ENCODE measurements around the gene ABHD16B.
A peak's percentile ranks its signal among the peaks of the same experiment; 100 is the strongest.
"Not testable (repeated sequence)": the region's sequence is repeated elsewhere in the genome, so short reads cannot be mapped to it uniquely, and the experiment has no call there.

ABHD16B gene

DNA sequence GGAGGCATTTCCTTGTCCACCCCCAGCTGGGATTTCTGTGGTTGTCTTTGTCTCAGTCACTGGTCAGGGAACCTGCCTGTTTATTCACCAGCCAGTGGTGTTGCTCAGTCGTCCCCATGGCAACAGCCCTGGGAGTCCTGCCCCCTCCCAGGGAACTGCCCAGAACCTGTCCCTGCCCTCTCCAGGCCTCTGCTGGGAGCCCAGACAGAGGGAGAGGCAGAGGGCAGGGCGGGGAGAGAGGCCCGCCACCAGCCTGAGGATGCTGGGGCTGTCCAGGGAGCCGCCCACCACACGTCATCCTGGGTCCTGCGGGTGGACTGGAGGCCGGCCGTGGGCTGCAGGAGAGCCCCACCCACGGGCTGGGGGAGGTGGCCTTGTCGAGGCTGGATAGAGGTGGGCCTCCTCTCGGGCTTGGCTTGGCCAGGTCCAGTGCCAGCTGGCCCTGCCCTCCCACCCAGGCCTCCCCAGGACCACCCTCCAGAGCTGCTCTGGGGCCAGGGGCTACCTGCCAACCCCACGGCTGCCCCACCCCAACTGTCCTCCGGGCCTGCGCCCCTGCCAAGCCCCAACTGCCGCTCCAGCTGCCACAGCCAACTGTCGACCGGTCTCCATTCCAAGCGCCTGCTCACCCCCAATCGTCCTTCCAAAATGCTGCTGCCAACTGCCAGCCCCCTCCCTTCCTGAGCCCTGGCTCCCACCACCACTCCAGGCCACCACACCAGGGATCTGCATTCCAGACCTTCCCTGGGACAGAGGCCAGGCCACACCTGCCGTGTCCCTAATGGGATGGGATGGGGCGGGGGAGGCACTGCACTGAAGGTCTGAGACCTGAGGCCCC, 26.1 kb upstream of the ABHD16B start:
- DNase-seq = no peak

DNA sequence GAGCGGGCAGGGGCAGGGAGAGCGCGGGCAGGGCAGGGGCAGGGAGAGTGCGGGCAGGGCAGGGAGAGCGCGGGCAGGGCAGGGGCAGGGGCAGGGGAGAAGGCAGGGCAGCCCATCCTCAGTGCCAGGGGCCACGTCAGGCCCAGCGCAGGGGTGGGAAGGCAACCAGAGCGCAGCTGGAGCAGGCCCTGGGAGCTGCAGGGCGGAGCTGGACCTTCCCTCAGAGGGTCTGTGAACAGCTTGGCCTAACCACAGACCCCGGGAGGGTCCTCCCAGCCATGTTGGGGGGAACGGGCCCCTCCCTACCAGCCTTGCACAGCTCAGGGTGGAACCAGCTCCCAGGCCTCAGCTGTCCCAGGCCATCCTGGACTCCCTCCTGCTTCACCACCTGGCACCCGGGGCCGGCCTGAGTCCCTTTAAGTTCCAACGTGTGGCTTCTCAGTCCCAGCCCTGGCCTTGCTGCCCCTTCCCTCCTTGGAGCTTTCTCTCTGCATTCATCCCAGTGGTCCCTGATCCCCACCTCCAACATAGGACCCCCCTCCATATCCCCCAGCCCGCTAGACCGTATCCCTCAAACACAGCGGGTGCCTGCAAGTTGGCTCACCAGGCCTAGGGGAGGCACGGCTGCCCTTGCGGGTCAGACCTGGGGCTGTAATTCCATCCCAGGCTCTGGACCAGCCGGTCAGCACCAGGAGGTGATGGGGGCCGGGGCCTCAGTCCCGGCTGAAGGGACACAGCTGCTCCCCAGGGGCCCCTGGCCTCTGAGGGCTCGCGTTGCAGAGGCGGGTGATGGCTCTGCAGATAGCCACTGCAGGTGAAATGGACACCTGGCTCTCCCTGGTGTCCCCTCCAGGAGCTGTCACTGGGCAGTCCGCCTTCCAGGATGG, 24.6 kb upstream of the ABHD16B start:
- no peak for DNase-seq

DNA sequence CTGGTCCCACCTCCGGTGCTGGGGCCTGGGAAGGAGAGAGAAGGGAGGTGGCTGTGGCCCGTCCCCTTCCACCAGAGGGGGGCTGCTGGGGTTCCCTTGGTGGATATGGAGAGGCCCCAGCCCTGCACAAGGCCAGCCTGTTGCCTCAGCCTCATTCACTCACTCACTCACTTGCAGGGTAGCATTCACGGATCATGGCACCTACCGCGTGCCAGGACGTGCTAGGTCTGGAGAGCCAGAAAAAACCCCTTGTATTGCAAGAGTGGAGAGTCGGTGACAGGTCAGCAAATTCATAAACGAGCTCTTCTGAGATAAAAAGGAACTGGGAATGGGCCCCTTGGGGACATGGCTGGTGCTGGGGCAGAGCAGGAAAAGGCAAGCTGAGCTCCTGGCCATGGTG, 23.8 kb upstream of the ABHD16B start:
- DNase-seq = no peak

DNA sequence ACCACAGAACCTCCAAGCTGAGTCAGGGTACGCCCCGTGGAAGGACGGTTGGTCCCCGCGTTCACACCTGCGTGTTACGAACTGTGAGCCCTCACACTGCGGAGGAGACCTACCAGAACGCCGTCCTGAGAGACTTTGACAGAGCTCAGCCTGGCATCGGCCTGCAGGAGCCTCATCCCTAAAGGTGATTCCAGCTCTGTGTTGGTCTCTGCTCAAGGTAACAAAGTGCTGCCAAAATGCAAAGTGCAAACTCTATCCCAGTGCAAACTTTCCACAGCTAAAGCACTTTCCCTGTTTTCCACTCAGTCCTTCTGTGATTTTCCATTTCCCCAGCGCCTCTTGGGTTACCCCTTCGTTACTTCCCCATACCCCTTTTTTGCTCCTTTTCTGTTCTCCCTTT, 21.7 kb upstream of the ABHD16B start:
- no peak for DNase-seq

DNA sequence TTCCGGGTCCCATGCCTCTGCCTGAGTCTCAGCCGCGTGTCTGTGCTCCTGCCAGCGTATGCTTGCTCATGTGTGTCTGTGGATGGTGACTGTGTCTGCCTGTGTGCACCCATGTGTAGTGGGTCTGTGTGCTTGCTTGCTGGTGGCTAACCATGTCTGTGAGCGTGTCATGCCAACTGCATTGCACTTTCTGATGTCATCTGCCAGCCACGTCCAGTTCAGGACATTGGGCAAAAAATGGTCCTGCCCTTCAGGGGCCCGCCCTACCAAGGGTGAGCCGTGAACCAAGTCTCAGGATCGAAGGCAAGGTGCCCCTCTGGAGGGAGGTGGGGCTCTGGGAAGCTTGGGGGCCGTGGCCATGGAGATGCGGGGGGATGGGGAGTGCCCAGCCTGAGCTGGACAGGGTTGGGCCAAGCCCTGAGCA, 20.9 kb upstream of the ABHD16B start:
- no peak for DNase-seq

DNA sequence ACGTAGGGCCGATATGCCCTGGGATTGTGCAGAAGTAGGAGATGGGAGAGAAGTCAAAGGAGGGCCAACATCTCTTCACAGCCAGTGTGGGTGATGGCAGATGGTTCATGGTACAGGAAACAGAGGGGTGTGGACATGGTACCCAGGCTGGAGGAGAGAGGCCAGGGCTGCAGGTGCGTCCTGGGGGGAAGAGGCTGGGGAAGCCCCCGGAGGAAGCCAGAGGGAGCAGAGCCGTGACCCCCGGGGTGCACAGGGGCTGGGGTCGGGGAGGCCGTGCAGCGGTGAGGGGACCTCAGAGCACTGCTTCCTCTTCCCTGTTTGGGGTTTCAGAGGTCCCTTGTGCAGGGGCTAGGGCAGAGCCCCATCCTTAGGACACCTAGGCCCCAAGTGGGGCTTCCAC, 19.0 kb upstream of the ABHD16B start:
- no peak for DNase-seq

DNA sequence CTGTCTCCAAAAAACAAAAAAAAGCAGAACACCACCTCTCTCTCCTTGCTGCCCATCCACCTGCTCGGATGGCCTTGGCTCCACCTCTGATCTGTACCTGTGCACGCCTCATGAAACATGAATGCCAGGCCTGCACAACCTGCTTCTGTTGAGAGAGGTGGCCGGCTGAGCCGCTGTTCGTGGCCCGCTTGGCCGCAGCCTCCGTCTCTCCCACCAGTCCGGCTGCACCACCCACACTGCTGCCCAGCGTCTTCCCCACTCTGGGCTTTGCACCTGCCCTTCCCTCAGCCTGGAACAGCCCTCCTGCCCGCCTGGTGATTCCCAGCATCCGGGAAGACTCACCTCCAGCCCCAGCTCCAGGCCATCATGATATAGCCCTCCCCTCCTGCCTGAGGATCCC, 18.1 kb upstream of the ABHD16B start:
- no peak for DNase-seq

DNA sequence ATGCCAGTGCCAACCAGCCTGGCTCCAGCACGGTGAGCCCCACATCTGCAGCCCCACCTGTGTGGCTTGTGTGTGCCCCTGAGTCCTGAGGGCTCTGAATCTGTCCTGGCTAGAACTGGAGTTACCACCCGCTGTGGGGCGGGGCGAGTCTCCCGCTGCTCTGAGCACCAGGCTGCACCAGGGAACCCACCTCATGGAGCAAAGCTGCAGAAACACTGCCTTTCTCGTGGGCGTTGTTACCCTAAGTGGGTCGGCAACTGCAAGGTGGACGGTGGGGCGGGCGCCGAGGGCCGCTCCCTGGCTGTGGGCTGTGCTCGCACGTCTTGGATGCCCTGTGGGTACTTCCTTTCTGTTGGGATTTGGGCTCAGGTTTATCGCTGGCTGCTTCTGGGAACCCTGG, 17.5 kb upstream of the ABHD16B start:
- DNase-seq = no peak

DNA sequence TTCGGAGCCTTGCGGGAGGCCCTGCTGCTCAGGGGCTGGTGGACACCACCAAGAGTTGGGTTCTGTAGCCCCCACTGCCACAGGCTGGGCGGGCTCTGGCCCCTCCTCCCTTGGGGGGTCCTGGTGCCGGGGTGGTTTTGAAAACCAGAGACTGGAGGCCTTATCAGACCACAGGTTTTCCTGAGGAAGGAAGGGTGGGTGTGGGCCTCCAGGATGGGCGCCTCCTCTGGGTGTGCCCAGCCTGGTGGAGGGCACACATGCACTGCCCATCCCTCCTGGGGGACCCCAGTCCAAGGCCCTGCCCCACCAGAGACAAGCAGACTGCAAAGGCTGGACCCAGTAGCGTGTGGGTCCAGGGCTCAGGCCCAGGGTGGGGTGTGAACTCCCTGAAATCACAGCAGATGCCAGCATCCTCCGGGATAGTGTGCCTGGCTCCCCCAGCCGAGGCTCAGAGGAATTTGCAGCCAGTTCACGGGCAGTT, 16.7 kb upstream of the ABHD16B start:
- no peak for DNase-seq

DNA sequence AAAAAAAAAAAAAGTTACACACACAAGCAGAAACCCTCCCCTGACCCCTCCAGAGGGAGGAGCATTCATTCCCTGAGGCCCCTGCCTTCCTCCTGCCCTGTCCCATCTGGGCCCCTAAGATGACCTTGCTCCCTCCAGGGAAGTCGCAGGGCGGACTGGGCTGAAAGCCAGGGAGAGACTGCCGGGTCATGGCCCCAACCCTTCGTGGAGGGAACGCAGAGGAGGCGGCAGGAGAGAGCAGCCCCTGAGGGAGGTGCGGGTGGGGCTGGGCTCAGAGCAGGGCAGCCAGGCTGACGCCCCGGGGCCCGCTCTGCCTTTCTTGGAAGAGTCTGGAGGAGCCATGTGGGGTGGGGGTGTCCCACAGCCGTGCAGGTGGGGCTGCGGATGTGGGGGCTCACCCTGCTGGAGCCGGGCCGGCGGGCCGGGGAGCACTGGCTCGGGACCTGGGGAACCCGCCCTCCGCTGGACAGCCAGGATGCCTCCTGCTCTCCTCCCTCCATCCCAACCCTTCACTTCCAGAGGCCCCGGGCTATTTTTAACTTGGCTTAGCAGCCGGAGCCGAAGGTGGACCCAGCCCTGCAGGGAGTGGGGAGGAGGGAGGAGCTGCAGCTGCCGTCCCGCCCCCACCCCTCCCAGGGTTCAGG, 15.0 kb upstream of the ABHD16B start:
- no peak for DNase-seq

DNA sequence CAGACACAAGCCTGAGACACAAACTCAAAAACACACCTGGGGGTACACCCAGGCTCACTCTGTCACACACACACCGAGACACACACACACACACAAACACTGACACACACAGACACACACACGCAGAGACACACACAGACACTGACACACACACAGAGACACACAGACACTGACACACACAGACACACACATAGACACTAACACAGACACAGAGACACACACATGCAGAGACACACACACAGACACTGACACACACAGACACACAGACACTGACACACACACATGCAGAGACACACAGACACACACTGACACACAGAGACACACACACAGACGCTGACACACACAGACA, 14.4 kb upstream of the ABHD16B start:
- DNase-seq = no peak

DNA sequence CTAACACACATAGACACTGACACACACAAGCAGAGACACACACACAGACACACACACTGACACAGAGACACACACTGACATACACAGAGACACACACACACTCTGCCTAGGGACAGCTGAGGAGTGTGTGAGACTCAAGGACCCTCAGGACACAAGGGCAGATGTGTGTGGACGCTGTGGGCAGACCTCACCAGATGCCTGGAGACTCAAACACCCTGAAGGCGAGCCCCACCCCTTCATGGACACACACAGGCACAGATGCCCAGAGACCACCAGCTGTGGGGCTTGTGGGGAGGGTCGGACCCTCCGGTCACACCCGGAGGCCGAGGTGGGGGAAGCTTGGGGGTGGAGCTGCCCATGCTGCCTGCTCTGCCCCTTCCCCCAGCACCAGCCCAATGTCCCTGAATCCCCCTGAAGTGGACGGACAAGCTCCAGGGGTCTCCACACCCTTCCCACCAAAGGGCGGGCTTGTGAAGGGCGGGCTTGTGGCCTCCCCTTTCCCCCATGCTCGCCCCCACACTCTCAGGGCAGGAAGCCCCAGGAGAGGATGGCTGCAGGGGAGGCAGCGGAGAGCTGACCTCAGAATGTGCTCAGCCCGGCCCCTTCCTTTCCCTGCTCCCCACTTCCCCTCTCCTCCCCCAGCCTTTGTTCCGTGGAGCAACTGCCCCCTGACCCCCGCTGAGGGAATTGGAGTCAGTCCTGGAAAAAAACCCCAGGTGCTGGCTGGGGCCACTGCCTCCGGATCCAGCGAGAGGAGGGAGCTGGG, 13.9 kb upstream of the ABHD16B start:
- no peak for DNase-seq

DNA sequence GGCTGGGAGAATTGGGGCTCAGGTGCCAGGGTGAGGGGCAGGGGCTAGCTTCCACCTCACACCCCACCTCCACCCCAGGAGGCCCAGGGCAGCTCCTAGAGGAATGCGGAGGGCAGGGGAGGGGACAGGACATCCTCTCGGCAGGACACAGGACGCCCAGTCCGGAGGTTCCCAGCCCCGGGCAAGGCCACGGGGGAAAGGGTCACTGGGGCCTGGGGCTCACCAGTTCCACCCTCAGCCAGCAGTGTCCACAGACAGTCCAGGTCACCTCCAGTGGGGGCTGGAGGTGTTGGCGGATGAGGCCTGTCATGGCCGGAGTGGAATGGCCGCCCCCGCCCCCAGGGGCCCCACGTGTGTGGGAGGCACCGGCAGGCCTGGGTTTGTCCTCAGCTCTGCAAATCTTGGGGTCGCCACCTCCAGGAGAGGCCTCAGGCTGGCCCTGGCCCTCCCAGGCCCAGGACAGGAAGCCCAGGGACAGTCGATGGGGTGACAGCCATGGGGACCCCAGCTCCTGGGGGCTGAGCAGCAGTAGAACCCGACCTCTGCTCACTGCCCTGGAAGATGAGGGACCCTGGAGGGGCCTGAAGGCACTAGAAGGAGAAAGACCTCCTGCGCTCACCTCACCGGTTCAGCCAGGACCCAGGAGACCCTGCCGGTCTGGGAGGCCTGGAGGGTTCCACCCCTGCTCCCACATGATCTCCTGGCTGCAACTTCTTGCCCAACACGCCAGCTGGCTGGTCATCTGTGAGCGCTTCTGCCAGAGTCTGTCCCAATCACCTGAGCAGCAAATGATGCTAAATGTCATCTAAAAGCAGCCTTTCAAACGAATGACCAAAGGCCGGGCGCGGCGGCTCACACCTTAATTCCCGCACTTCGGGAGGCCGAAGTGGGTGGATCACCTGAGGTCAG, 13.0 kb upstream of the ABHD16B start:
- no peak for DNase-seq

DNA sequence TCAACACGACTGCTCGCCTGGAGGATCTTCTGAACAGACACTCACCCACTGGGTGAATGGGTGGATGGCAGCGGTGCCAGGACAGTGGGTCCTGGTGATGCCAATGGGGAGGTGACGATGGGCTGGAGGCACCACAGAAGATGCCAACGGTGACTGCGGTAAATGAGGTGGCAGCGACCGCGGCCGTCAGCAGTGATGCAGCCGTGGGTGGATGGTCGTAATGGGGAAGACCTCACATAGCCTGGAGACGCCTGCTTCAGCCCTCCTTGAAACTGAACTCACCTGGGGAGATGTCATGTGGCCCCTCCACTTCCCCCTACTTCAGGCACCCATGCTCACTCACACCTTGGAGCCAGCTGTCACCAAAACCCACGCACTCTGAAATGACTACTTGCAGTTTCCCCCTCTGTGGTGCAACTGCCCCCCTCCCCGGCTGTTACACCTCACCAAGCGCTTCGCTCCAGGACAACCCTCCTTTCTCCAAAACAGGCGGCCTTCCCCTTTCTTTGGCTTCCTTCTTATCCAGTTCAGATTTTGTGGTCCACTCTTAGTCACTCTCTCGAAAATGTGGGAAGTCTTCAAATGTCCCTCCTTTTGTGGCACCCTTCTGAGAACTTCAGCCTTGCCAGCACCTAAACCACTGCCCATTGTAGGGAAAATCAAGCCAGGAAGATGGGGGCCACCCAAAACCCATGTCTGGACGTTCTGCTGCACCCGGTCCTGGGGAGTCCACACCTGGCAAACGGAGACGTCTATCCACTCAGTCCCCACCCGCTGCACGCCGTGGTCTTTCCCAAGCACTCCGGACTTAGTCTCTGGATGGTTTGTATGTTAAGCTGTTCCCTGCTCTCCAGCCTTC, 10.4 kb upstream of the ABHD16B start:
- peak; percentile 67 to 75 for DNase-seq

DNA sequence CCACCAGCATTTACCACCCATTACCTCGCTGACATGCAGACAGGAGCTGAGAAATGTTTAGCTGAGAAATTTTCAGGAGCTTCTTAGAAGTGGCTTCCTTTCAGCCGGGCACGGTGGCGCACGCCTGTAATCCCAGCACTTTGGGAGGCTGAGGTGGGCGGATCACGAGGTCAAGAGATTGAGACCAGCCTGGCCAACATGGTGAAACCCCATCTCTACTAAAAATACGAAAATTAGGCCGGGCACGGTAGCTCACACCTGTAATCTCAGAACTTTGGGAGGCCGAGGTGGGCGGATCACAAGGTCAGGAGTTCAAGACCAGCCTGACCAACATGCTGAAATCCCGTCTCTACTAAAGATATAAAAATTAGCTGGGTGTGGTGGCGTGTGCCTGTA, 9.8 kb upstream of the ABHD16B start:
- not testable (repeated sequence) for DNase-seq

DNA sequence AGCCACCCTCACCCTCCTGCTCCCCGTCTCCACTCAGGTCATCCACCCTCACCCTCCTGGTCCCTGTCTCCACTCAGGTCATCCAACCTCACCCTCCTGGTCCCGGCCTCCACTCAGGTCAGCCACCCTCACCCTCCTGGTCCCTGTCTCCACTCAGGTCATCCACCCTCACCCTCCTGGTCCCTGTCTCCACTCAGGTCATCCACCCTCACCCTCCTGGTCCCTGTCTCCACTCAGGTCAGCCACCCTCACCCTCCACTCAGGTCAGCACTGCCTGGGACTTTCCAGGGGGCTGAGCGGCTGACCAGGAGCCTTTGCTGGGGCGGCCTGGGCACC, 7.6 kb upstream of the ABHD16B start:
- not testable (repeated sequence) for DNase-seq

DNA sequence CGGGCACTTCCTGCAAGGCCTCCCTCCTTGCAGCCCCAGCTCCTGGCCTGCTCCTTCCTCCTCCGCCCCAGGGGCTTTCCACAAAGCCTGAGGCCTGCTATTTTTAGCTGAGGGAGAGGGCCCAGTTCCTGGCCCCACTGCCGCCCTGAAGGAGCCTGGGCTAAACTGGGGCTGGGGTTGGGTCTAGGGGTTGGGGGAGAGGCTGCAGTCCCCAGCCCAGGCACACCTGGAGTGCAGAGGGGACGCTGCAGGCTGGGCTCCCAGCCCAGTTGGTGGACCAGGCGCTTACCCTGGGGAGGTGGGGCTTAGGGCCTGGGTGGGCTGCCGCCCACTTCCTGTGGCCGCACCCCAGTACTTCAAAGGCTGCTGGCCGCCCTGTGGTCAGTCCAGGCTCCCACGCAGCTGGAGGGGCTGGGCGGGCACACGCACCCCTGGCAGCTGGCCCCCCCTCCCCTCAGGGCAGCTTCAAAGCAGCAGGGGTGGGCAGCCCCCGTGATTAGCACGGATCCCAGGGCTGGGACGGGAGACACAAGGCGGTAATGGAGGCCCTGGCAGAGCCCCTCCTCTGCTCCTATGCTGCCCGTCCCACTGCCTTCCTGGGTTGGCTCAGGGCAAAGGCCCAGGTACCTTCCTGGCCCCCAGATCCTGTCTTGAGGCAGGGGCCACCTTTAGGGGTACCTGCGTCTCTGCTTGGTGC, 7.1 kb upstream of the ABHD16B start:
- no peak for DNase-seq

DNA sequence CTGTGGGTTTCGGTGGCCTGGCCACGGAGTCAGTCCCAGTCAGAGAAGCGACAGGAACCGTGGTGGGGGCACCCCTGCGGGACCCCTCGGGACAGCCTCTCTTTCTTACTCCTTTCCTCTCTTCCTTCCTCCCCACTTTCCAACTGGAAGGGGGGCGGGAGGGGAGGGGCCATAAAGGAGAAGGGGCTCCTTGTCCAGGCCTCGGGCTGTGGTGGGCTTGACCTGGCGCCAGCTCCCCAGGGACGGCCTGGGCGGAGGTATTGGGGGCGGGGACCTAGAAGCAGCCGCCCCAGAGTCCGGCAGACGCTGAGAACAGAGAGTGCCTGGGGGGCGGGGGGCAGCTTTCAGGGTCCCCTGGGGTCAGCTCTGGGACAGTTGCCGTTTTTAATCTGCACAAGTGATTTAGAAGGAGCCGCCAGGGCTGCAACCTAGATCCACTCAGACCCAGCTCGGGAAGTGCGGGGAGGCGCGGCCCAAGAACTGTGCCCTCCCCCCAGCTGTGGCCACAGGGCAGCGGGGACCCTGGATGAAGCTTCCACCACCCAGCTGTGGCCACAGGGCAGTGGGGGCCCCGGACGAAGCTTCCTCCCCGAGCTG, 6.4 kb upstream of the ABHD16B start:
- DNase-seq = no peak

DNA sequence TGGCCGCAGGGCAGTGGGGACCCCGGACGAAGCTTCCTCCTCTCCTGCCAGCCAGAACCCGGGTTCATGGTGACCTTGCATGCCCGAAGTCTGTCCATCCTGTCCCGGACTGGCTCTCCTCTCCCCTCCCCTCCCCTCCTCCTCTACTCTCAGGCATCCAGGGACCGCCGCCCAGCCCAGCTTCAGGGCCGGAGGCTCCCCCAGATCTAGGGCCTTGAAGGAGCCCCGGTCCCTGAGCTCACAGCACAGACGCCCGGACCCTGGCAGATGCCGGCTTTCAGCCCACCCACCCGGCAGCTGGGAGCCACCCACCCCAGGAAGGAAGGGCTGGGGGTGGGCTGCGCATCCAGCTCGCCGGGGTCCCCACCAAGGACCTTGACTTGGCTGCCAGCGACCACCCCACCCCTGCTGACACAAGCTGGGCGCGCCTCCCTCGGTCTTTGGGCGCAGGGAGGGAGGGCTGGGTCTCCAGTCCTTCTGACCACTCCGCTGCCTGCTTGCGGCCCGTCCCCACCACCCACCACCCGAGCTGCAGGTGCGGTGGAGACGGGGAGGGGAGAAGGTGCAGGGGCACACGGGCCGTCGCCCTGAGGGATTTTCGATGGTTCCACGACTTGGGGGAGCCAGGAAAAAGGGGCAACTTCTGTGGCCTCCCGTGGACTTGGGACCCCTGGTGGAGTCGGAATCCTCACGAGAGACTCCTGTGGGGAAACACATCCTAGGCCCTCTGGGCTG, 5.8 kb upstream of the ABHD16B start:
- DNase-seq = no peak

All from activated CD4-positive, alpha-beta T cell treated with anti-CD3 and anti-CD28 coated beads, Interleukin-2, amount 50 U/mL, for 48 hours (primary cell).